ENCODE results near the gene DUOXA2.
"Not testable (repeated sequence)": the region's sequence is repeated elsewhere in the genome, so short reads cannot be mapped to it uniquely, and the experiment has no call there.

DUOXA2 gene

GRCh38 chr15:45118131-45118588, 4.0 kb downstream of the DUOXA2 start:
- DNase-seq, result peak; percentile 78 to 80

- no peak for DNase-seq
Observed at GRCh38 chr15:45118996-45119395, 4.9 kb downstream of the DUOXA2 start.

- DNase-seq, result no peak
Observed at GRCh38 chr15:45120081-45120972, 6.2 kb downstream of the DUOXA2 start.

GRCh38 chr15:45121020-45121419, 6.9 kb downstream of the DUOXA2 start:
- no peak for DNase-seq

- DNase-seq, result no peak
Observed at GRCh38 chr15:45121706-45122417, 7.7 kb downstream of the DUOXA2 start.

GRCh38 chr15:45122719-45123118, 8.6 kb downstream of the DUOXA2 start:
- DNase-seq, result no peak

- no peak for DNase-seq
Observed at GRCh38 chr15:45123397-45123796, 9.3 kb downstream of the DUOXA2 start.

GRCh38 chr15:45126535-45127158, 12.5 kb downstream of the DUOXA2 start:
- peak; percentile 29 to 32 for DNase-seq

GRCh38 chr15:45128971-45129639, 15.0 kb downstream of the DUOXA2 start:
- no peak for DNase-seq

GRCh38 chr15:45129651-45130129, 15.6 kb downstream of the DUOXA2 start, which contains the start of the genes DUOX1 and DUOXA1:
TSS of gene DUOX1 (plus strand) at chr15:45129994. CDS start at chr15:45131967, 1,973 bp downstream.
TSS of gene DUOXA1 (minus strand) at chr15:45129879. CDS start at chr15:45123014, 6,865 bp downstream.
- DNase-seq, result peak; percentile 13 to 31

GRCh38 chr15:45130291-45131000, 16.3 kb downstream of the DUOXA2 start:
- no peak for DNase-seq

- DNase-seq, result no peak
Observed at GRCh38 chr15:45131510-45131909, 17.4 kb downstream of the DUOXA2 start.

GRCh38 chr15:45132844-45133560, 18.9 kb downstream of the DUOXA2 start:
- DNase-seq, result no peak

GRCh38 chr15:45133561-45133920, 19.4 kb downstream of the DUOXA2 start:
- no peak for DNase-seq

- no peak for DNase-seq
Observed at GRCh38 chr15:45134046-45134445, 19.9 kb downstream of the DUOXA2 start.

GRCh38 chr15:45134682-45135604, 20.8 kb downstream of the DUOXA2 start:
- DNase-seq, result peak in 1 of 2 experiments; percentile 27

GRCh38 chr15:45135705-45136377, 21.7 kb downstream of the DUOXA2 start:
- not testable (repeated sequence) for DNase-seq

- DNase-seq, result no peak
Observed at GRCh38 chr15:45136378-45136764, 22.2 kb downstream of the DUOXA2 start.

GRCh38 chr15:45137703-45138102, 23.6 kb downstream of the DUOXA2 start:
- DNase-seq, result no peak
